HG02852 (cell line): ENCODE data around the gene GMPR.

Experiments
- ATAC-seq: cut with Tn5 transposase; IDR thresholded peaks from one replicate; pipeline ENCODE4 v1.9.1; 2021; ENCODE audit warnings: mild to moderate bottlenecking, moderate library complexity; ENCODE audit not compliant: unreplicated experiment

The GMPR gene

DNA sequence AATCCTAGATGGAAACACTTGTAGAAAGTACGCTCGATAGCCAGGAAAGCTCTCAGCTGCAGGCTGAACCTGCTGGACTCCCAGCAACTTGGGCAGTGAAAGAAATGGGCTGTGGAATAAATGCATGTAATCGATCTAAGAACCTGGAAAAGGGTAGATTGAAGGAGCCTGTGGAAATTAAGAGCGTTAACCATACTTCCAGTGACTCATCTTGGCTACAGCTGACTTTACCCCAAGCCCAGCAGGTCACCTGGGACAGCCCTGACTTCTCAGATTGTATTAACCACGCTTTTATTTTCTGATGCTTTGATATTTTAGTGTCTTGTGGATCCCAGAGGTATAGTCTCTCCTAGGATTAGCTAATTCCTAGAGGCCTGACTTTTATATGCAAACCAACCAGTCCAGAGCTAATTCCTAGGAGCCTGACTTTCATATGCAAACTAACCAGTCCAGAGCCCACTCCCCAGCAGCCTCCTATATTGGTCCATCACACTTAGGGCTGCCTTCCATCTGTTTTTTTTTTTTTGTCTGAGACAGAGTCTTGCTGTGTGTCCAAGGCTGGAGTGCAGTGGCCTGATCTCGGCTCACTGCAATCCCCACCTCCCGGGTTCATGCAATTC is 86.3 kb downstream of the GMPR start:
- no peak for ATAC-seq

DNA sequence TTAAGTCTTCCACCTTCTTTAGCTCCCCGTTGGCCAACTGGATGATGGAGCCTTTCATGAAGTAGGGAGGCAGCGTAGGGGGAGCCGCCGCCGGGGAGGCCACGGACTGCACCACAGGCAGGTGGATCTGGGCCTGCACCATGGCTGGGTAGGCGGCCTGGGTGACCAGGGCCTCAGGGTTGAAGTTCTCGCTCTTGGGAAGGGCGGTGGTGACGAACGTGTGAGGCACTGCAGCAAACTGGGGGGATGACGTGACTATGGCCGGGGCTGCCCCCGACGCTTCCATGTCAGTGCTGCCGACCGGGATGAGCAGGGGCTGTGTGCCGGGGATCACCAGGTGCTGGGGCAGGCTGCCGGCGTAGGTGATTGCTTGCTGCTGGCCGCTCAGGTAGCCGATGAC is 88.1 kb downstream of the GMPR start:
- ATAC-seq = no peak

- ATAC-seq = no peak
These were observed 88.8 kb downstream of the GMPR start for GRCh38 chr6:16326971-16327776.

GRCh38 chr6:16327777-16328325 is 89.5 kb downstream of the GMPR start:
- no peak for ATAC-seq

- no peak for ATAC-seq
These were observed 90.8 kb downstream of the GMPR start for GRCh38 chr6:16329233-16329632.

GRCh38 chr6:16331384-16332174 is 93.2 kb downstream of the GMPR start:
- peak; percentile 38 for ATAC-seq

DNA sequence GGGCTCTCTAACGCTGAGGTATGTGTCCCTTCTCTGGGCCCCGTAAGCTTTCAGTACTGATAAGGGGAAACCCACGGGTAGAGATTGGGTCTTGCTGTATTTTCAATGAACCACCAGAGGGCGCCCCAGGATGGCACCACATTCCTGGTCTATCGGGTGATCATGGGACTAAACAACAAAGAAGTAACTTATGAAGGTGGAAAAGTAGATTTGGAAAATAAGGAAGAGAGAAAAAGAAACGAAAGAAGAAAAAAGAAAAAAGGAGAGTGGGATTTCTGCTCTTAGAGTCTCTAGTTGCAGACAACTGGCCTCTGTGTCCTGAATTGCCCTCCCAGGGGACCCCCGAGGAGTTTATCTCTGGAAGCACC is 93.8 kb downstream of the GMPR start:
- ATAC-seq = peak; percentile 92

DNA sequence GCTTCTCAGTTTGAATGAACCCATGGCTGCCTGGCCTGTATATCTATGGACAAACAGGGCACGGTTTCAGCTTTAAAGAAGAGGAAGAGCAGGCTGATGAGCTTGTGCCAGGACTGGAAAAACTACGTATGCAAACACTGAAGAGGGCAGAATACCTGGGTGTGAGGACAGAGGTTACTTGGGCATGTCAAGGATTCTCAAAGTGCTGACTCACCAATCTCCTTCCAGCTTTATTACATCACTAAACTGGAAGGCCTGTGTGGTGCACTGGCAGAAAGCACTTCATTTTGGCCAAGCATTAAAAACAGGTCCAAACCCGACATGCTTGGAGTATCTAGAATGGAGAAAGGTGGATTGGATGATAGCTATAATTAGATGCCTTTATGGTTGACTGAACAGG is 95.2 kb downstream of the GMPR start:
- no peak for ATAC-seq

DNA sequence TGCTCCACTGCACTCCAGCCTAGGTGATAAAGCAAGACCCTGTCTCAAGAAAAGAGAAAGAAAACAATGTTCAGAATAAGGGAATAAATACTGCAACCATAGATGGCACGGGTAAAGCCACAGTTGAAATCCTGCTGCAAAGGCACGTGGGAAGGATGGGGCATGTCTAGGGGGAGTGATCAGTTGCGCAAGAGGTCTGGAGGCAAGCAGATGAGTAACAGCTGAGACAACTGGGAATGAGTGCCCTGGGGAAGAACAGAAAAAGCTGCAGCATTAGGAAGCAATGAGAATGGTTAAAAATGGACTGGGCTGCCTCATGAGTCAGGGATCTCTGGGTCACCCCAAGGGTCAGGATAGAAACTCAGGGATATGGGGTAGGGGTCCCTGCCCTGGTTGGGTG is 96.3 kb downstream of the GMPR start:
- ATAC-seq = no peak

- ATAC-seq = no peak
These were observed 96.8 kb downstream of the GMPR start for GRCh38 chr6:16335176-16335575.

- ATAC-seq = no peak
These were observed 97.8 kb downstream of the GMPR start for GRCh38 chr6:16336056-16336818.

- ATAC-seq = no peak
These were observed 98.5 kb downstream of the GMPR start for GRCh38 chr6:16336911-16337294.

- ATAC-seq = no peak
These were observed 99.0 kb downstream of the GMPR start for GRCh38 chr6:16337295-16337975.

GRCh38 chr6:16338577-16339264 is 100.3 kb downstream of the GMPR start:
- no peak for ATAC-seq

DNA sequence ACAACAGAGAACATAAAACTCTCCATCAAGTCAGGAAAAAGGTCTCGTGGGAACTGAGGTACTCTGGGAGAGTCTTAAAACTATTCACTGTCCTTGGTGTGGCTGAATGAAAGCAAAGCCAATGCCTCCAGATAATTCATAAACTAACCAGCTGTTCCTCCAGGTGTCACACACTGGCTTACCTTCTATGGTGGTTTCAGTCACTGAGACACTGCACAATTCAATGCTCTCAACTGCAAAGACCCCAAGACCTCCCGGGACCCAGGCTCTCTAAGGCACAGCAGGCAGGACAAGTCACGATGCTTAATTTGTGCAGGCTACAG is 100.8 kb downstream of the GMPR start:
- ATAC-seq = no peak

DNA sequence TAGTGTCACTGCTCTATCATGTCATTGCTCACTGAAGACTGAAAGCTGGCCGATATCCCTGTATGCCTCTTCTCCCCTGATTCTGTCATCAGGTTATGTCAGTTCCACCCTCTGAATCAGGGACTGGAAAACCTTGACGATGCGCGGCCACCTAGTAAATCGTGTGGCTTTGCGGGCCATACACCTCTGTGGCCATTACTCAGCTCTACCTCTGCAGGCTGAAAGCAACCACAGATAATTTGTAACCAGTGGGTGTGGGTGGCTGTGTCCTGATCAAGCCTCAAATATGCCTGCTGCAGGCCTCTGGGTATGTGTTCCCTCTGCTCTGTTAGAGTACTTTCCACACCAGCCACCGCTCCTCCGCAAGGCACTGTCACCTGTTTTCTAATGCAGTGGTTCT is 105.2 kb downstream of the GMPR start:
- ATAC-seq = no peak

DNA sequence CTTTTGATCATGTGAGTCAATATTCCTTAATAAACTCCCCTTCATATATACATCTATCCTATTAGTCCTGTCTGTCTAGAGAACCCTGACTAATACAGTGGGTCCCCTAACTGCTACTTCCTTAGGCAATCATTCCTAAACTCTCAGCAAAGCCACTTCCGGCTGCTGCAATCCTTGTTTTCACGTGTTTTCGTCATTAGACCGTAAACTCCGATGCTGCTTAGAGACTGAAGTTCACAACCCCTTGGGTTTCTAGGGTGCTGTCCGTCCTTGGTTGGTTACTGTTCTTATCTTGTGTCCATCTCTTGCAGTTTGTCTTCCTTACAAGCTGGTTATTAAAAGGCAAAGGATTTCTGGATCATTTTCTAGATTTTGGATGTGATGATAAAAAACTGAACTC is 106.4 kb downstream of the GMPR start:
- ATAC-seq = no peak
